A549 (cell line): ENCODE data around the gene LRGUK. TPM values are rescaled to one million over a fixed set of nuclear protein-coding genes. Genes with fewer than 3 reads are reported as not detected.
A peak's percentile ranks its signal among the peaks of the same experiment; 100 is the strongest.

Experiments
- ATAC-seq, 2 experiments: fragments of 200-7000 bp in 1 of 2; fragments of >200 bp in 1 of 2; cut with Nextera tagmentation in 1 of 2; cut with Tn5 transposase in 1 of 2; 3 replicates each; pipeline versions ENCODE4 v1.8.0 to v1.9.1; 2018 to 2020; ENCODE audit warnings: mild to moderate bottlenecking in 1 of 2, moderate library complexity in 1 of 2
- CTCF ChIA-PET: fragments of 300-600 bp; sonication (Branson Sonifier 250); formaldehyde crosslinking; extraction: SDS; loops from one replicate; lab custom pipeline; 2021; ENCODE audit warnings: antibody characterized with exemption, inconsistent platforms; lab: Yijun Ruan, JAX
- POLR2A ChIA-PET: fragments of 350-600 bp; formaldehyde crosslinking; extraction: SDS; loops from one replicate; lab custom pipeline; 2021; ENCODE audit warnings: antibody characterized with exemption, inconsistent platforms; lab: Yijun Ruan, JAX
- DNase-seq, 2 experiments: peaks; one replicate each; pipeline versions ENCODE4 v3.0.0 to v3.0.0-alpha.2; 2011 to 2016; ENCODE audit warnings: low read depth in 1 of 2, low spot score in 1 of 2
- FAIRE-seq: peaks from 2 replicates; lab custom pipeline; 2011; peaks lifted over from hg19 to GRCh38; lab: Jason Lieb, UNC
- H3K27ac ChIP-seq, 2 experiments: fragments of >200 bp; sonication (Bioruptor Twin); formaldehyde crosslinking; 3 replicates each; pipeline ENCODE4 v1.5.1; 2016 to 2017
- H3K4me1 ChIP-seq: fragments of >200 bp; sonication (Bioruptor Twin); formaldehyde crosslinking; 3 replicates; pipeline ENCODE4 v1.6.1; 2016
- H3K4me2 ChIP-seq: fragments of >200 bp; sonication (Bioruptor Twin); formaldehyde crosslinking; 3 replicates; pipeline ENCODE4 v1.6.1; 2016
- H3K4me3 ChIP-seq: fragments of >200 bp; sonication (Bioruptor Twin); formaldehyde crosslinking; 3 replicates; pipeline ENCODE4 v1.5.1; 2016
- H3K9me3 ChIP-seq: fragments of >200 bp; sonication (Bioruptor Twin); formaldehyde crosslinking; 3 replicates; pipeline ENCODE4 v1.6.1; 2016
- BHLHE40 ChIP-seq: IDR thresholded peaks from 2 replicates; pipeline ENCODE4 v1.6.1; 2012; ENCODE audit warnings: low read depth, low read length, inconsistent platforms
- CBX2 ChIP-seq: fragments of 200-600 bp; sonication (generic); IDR thresholded peaks from 2 replicates; pipeline ENCODE4 v1.6.1; 2016; ENCODE audit warnings: low read depth, mild to moderate bottlenecking, borderline replicate concordance
- CEBPB ChIP-seq, 2 experiments: fragments of >200 bp in 1 of 2; sonication (Bioruptor Twin) in 1 of 2; formaldehyde crosslinking in 1 of 2; IDR thresholded peaks; 2 replicates each; pipeline ENCODE4 v1.6.1; 2012 to 2016
- CTCF ChIP-seq: fragments of >200 bp; sonication (Bioruptor Twin); formaldehyde crosslinking; IDR thresholded peaks from 3 replicates; pipeline ENCODE4 v1.5.1; 2016
- EHF ChIP-seq: fragments of 250-450 bp; sonication (Bioruptor Pico); IDR thresholded peaks from 2 replicates; pipeline ENCODE4 v1.5.0; 2020; ENCODE audit warnings: mild to moderate bottlenecking
- ESRRA ChIP-seq: fragments of 150-350 bp; IDR thresholded peaks from 2 replicates; pipeline ENCODE4 v1.6.1; 2014; ENCODE audit warnings: mild to moderate bottlenecking, low read length, borderline replicate concordance
- FOSL2 ChIP-seq, 2 experiments: fragments of 450-650 bp in 1 of 2; fragments of >200 bp in 1 of 2; sonication (Bioruptor Twin) in 1 of 2; formaldehyde crosslinking; IDR thresholded peaks; 2 replicates each; pipeline versions ENCODE4 v1.5.0 to v1.6.1; 2016 to 2020; ENCODE audit warnings: mild to moderate bottlenecking in 1 of 2, moderate library complexity in 1 of 2
- GATA3 ChIP-seq: IDR thresholded peaks from 2 replicates; pipeline ENCODE4 v1.6.1; 2012; ENCODE audit warnings: borderline replicate concordance
- HDAC2 ChIP-seq: fragments of 200-600 bp; sonication (generic); IDR thresholded peaks from 2 replicates; pipeline ENCODE4 v1.6.1; 2016
- HES2 ChIP-seq: fragments of >200 bp; sonication (Bioruptor Twin); formaldehyde crosslinking; IDR thresholded peaks from 2 replicates; pipeline ENCODE4 v1.6.1; 2016
- HEYL ChIP-seq: fragments of 250-450 bp; sonication (Bioruptor Pico); IDR thresholded peaks from 2 replicates; pipeline ENCODE4 v1.8.0; 2021; ENCODE audit warnings: mild to moderate bottlenecking, moderate library complexity
- HMGXB4 ChIP-seq: fragments of 250-450 bp; sonication (Bioruptor Pico); IDR thresholded peaks from 2 replicates; pipeline ENCODE4 v1.5.0; 2021; ENCODE audit warnings: mild to moderate bottlenecking, moderate library complexity, borderline replicate concordance
- MAFK ChIP-seq: fragments of 450-650 bp; IDR thresholded peaks from 2 replicates; pipeline ENCODE4 v1.6.1; 2014; ENCODE audit not compliant: partially characterized antibody
- MAZ ChIP-seq: fragments of 150-350 bp; IDR thresholded peaks from 2 replicates; pipeline ENCODE4 v1.6.1; 2014; ENCODE audit warnings: antibody characterized with exemption, low read depth, low read length, borderline replicate concordance
- NFE2L2 ChIP-seq: fragments of 150-350 bp; conservative IDR thresholded peaks from 2 replicates; pipeline ENCODE4 v1.6.1; 2014; ENCODE audit warnings: low read length
- POLR2AphosphoS2 ChIP-seq: conservative IDR thresholded peaks from 2 replicates; pipeline ENCODE4 v1.6.1; 2012; ENCODE audit warnings: low read length, improper control_type of control experiment, inconsistent platforms
- SREBF2 ChIP-seq: fragments of 450-650 bp; IDR thresholded peaks from 2 replicates; pipeline ENCODE4 v1.6.1; 2014; ENCODE audit warnings: mild to moderate bottlenecking, moderate library complexity
- USF2 ChIP-seq: fragments of 450-650 bp; IDR thresholded peaks from 2 replicates; pipeline ENCODE4 v1.6.1; 2014; ENCODE audit warnings: antibody characterized with exemption
- ZSCAN20 ChIP-seq: fragments of 250-450 bp; sonication (Bioruptor Pico); IDR thresholded peaks from 2 replicates; pipeline ENCODE4 v1.8.0; 2022; ENCODE audit warnings: mild to moderate bottlenecking, moderate library complexity
- WGBS: methylation state at CpG from one replicate; pipeline ENCODE4 v1.1.6; 2017; ENCODE audit errors: missing lambda C conversion rate; 5-methylcytosine and 5-hydroxymethylcytosine counted together
- polyA plus RNA-seq, 4 experiments: library from polyadenylated mRNA; depleted of rRNA in 3 of 4; stranded (reverse); fragments of >200 nt; fragmentation: RNase III in 1 of 4; extraction: RNeasy Plus Mini Kit Qiagen cat#74134 plus additional on column Dnase treatment in 1 of 4; gene quantifications; 2 replicates in 3 of 4; 3 replicates in 1 of 4; pipeline ENCODE4 v1.2.3, GENCODE V29; 2011 to 2017

The LRGUK gene
- polyA plus RNA-seq, 2 of the 4 experiments (the other 2 are of a cell fraction), result 0.28 to 0.32 TPM

GRCh38 chr7:134201569-134202261 lies 74.6 kb downstream of the LRGUK start:
- ChIA-PET CTCF (interaction anchor here (0.6 to 0.7 kb wide), 2 partner anchors 11 to 26 kb away, joined by 3 read pairs; no protein-coding TSS in a partner anchor), POLR2A (no interaction called here)
- Histone ChIP-seq H3K4me1 (no peaks in the 10 kb centered on the region), H3K27ac (no peak overlapping the region), H3K4me2 (no peak overlapping the region), H3K4me3 (no peak overlapping the region), H3K9me3 (no peaks in the 10 kb centered on the region)
- FAIRE-seq (peak; percentile 32), DNase-seq (no peak), ATAC-seq (no peak)
- TF ChIP-seq NFE2L2 (0 out of 2 replicates have a peak, but pooled peaks have one; percentile 3), HEYL (CRISPR knock-in tag) (no peak), CEBPB (IDR thresholded peaks at IDR 0.05) (no peak)
- 70% methylated on average over 7 of the region's 7 CpGs for WGBS

GRCh38 chr7:134203186-134203889 lies 76.2 kb downstream of the LRGUK start:
- 47% methylated on average over 4 of the region's 4 CpGs for WGBS
- POLR2A ChIA-PET, result no interaction called here
- DNase-seq (no peak), ATAC-seq (peak; percentile 11 to 40; a peak in 2 of 6 replicates), FAIRE-seq (no peak)
- CTCF ChIA-PET, result interaction anchor here (0.7 to 0.8 kb wide), 2 partner anchors 8 to 57 kb away, joined by 3 read pairs; no protein-coding TSS in a partner anchor
- Histone ChIP-seq H3K4me2 (no peak overlapping the region), H3K4me3 (no peak overlapping the region), H3K4me1 (no peaks in the 10 kb centered on the region), H3K9me3 (no peaks in the 10 kb centered on the region), H3K27ac (no peak overlapping the region)
- no peak for TF ChIP-seq HMGXB4 (CRISPR knock-in tag)
- TF ChIP-seq CTCF, result no peak
- TF ChIP-seq HEYL (CRISPR knock-in tag), result no peak
- TF ChIP-seq POLR2AphosphoS2, result no peak
- TF ChIP-seq MAFK, result no peak
- TF ChIP-seq HES2, result no peak
- no peak for TF ChIP-seq MAZ
- TF ChIP-seq CBX2, result no peak
- no peak for TF ChIP-seq FOSL2 (IDR thresholded peaks at IDR 0.05)
- TF ChIP-seq FOSL2 (CRISPR knock-in tag; IDR thresholded peaks at IDR 0.05), result no peak
- no peak for TF ChIP-seq HDAC2
- TF ChIP-seq SREBF2, result no peak
- TF ChIP-seq ZSCAN20 (CRISPR knock-in tag), result no peak
- TF ChIP-seq ESRRA, result no peak
- no peak for TF ChIP-seq USF2
- no peak for TF ChIP-seq BHLHE40
- no peak for TF ChIP-seq GATA3
- no peak for TF ChIP-seq EHF (CRISPR knock-in tag)
